Hematopoietic multipotent progenitor cell treated with erythropoietin and hydrocortisone succinate and interleukin-3 and kit ligand, for 15 days (in vitro differentiated cells): Measurements from ENCODE around the gene SALL1.

ENCODE experiments used
- DNase-seq: peaks from one replicate; pipeline ENCODE4 v3.0.0-alpha.2; 2015; ENCODE audit warnings: low spot score

SALL1 gene

DNA sequence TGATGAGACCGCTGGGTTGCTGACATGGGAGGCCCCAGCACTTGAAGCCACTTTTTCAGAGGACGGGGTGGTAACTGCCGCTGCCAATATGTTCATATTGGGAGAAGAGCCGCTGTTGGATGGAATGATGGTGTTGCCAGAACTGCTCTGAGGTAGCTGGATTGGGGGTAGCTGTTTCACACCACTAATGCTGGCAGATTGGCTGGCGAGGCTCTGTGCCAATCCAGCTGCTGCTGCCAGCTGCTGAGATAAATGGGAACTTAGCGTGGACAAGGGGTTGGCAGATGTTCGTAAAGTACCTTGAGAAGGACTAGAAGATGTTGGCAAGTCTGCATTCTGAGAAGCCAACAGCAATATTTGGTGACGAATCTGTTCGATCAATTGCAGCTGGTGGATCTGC is 10.0 kb downstream of the SALL1 start:
- DNase-seq = no peak

DNA sequence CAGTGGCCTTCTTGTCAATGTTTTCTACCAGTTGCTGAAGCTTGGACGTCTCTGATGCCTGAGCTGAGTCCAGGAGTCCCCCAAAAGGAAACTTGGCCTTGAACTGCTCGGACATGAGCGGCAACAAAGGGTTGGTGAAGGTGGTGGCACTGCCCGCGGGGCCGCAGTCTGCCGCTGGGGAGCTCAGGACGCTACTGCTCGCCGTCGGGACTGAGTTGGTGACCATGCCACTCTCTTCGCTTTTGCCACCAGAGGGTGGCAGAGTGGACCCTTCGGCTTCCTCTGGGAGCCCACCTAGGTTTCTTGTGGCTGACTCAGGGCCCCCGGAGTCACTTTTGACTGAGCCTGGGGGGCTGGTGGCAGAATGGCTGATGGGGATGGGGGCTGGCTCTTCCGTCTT is 11.0 kb downstream of the SALL1 start:
- no peak for DNase-seq

- DNase-seq = no peak
These were observed 11.5 kb downstream of the SALL1 start for GRCh38 chr16:51139568-51139967.

DNA sequence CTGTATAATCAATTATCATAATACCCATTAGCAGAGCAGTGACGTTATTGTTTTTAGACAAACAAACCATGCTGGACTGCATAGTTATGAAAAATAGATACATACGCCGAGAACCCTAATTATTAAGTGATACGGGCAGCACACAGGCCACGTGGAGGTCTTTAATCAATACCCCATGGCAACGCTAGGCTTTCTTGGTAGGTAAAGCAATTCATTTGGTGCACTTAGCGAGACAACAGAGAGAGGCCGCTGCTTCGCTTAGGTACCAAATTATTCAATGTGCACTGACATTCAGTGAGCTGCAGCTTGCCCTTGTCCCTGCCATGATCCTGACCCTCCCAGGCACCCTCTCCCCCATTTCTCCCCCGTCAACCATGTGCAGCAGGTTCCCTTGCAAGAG is 12.9 kb downstream of the SALL1 start:
- no peak for DNase-seq

GRCh38 chr16:51137097-51137496 is 14.0 kb downstream of the SALL1 start:
- DNase-seq = no peak

- DNase-seq = no peak
These were observed 16.2 kb downstream of the SALL1 start for GRCh38 chr16:51134876-51135275.

DNA sequence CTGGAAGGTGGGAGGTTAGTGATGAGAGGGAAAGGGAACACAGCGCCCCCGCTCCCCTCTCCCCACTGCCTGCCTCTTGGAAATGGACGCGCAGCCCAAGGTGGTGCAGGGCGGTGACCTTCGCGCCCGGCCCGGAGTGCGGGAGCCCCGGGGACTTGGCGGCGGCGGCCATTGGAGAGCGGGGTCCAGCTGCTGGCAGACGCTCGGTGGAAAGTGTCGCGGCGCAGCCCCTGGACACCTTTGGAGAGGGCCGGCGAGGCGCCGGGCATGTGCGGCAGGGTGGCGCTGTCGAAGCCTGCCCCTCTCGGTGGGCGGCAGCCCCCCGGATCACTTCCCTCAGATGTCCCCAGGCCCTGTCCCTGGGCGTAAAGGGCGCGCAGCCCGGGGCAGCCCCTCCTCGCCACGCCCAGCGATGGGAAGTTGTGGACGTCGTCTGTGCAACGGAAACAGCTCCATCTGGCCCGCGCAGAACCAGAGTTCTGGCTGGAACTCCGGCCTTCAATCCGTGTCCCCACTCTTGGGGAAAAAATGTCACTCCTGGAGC is 16.7 kb downstream of the SALL1 start:
- DNase-seq = no peak

GRCh38 chr16:51133688-51134087 is 17.4 kb downstream of the SALL1 start:
- DNase-seq = no peak

DNA sequence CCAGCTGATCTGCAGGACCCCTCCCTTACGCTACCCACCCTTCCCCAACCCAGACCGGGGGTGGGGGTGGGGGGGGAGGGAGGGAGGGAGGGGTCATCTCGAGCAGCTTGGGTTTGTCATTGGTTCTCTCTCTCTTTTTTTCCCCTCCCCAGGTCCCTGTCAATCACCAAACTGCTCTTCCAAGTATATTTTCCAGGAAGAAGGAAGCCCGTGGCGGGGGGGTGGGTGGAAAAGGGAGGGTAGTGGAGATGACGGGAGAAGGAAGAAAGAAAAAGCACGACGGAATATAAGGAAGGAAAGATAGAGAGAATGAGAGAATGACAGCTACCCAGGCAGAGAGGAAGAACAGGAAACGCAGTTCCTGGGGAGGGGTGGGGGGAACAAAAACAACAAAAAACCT is 17.9 kb downstream of the SALL1 start:
- DNase-seq = no peak

- no peak for DNase-seq
These were observed 18.5 kb downstream of the SALL1 start for GRCh38 chr16:51132490-51133115.

DNA sequence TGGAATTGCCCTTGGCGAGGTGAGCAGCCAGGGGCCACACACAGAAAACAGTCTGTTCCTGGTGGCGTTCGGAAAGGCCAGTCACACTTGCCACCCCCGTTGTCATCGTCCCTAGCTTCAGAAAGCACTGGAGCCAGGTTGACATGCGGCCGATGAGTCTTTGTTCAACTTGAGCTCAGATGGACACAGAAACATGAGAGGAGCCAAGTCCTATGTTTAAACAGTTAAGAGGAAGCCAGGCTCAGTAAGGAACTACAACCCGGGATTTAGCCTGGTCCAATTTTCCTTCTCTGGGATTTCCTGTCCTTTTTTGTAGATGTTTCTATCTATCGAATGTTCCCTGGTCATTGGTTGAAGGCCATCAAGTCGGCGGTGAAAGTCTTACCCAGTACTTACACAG is 19.5 kb downstream of the SALL1 start:
- no peak for DNase-seq

DNA sequence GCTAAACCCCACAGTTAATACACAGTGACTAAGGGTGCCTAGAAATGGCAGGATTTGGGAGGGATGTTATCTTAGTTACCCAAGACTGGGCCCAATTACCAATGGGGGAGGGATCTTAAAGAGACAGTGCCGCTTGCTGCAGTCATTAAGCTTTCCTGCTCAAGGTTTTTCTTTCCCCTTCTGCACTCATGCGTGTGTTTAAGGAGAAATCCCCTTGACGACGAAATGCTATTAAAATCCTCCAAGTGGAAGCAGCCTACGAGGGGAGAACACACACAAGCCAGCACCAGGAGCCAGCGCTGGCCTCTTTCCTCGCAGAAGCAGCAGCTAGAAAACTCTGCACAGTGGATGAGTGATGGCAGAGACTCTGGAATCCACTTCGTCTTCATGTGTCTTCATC is 22.0 kb downstream of the SALL1 start:
- DNase-seq = no peak

GRCh38 chr16:51125992-51126391 is 25.1 kb downstream of the SALL1 start:
- no peak for DNase-seq

DNA sequence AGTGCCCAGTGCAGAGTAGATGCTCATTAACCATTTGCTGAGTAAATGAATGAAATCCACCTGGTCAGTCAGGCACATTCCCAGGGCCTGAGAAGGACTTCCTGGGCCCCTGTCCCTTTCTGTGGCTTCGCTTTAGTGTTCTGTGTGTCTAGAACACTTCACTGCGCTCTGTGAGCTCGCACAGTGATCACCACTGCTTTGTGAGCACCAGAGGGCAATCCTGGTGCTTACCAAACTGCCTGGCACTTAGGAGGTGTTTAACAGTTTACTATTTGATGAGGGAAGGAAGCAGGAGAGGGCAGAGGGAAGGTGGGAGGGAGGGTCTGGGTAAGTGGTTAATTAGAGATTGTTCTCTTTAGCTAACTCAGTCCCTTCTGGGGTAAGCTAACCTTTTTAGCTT is 26.2 kb downstream of the SALL1 start:
- DNase-seq = no peak

GRCh38 chr16:51121850-51122249 is 29.2 kb downstream of the SALL1 start:
- no peak for DNase-seq

DNA sequence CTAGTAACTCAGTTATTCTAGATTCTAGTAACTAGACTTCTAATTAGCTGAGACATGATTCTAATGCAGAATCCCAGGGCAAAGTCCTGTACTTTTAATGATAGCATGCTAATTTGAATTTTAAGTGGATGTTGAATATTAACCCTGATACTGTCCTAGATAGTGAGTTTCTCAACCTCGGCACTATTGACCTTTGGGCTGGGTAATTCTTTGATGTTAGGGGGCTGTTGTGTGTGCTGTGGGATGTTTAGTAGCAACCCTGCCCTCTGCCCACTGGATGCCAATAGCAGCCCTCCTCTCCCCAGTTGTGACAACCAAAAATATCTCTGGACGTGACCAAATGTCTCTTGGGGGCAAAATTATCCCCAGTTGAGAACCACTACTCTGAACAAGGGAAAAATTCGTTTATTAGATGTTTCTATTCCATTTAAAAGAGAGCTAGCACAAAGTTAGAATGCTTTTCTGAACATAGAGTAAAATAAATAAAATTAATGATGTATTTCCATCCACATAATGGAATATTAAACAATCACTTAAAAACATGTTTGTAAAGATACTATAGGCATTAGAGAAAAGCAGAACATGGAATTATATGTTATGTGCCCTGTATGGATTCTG is 30.2 kb downstream of the SALL1 start:
- no peak for DNase-seq

DNA sequence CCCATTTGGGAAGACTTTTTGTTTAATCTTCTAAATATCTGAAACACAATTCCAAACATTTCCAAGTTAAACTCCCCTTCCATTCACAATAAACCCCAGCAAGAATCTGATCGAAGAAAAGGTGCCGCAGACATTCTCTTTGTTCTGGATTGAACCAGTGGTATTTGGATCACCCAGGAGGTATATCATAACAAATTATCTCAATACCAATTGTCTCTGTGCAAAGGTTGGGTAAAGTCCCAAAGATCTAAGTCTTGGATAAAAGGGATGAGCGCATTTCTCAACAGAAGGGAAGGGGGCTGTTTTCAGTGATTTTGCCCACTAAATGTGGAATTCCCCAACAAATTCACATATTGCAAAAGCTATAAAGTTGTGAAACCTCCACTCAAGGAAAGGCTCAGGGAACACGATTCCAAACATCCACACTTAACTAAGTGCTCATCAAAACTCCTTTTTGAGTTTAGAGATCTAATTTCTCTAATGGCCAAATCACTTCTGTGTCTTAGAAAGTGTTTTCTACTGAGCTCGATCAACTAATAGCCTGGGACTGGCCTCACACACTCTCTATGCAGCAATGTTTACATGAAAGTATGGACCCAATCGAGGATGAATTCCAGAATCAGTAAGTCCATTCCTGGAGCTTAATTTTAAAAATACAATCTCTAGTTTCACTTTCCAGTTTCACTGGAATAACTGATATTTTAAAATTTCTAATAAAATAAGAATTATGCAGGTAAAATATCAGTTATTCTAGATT is 30.9 kb downstream of the SALL1 start:
- no peak for DNase-seq

DNA sequence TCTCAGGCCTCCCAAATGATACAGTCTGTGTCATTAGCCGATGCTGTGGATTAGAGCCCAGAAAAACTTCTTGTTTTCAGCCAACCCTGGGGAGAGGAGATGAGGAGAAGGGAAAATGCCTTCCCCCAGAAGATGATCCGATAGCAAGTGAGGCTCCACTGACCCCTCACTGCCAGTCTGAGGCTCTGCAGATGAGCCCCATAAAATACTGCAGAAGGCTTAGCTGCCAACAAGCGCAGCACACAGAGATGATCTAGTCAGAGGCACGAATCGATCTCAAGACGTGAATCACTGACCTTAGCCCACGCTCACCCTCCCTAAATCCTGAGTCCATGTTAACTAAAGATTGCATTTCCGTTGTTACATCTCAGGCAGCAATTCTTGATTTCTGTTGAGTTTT is 31.5 kb downstream of the SALL1 start:
- DNase-seq = no peak

DNA sequence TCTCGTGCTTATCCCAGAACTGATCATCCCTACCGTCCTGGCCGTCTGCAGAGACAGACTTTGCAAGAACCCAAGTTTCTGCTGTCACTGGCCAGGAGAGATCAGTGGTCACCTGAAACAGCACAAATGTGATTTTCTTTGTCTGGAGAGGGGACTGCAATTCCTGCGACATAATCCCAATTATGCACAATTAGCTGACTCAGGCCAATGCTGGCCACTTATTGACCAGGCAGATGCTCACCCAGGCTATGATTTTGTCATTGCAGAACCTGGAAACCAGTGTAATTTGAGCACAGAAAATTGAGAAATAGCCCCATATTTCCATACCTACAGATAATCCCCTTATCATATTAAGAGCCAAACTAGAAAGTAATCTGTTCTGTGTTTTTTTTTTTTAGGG is 34.7 kb downstream of the SALL1 start:
- DNase-seq = no peak

DNA sequence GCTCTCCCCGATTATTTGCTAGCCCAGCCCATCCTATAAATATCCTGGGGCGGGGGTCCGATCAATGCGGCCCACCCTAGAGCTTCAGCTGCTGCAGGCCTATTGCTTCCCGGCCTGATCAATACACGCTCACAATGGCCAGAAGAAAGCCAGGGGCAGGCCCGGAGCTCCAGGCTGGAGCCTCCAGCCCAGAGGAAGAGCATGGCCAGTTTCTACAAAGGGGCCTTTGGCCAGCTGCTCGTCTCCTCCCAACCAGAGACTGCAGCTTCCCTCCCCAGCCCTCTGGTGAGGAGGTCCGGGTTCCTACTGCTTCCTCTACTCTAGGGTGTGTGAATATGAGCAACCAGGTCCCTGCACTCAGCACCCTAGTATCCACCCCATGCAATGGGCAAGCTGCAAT is 36.7 kb downstream of the SALL1 start:
- no peak for DNase-seq

DNA sequence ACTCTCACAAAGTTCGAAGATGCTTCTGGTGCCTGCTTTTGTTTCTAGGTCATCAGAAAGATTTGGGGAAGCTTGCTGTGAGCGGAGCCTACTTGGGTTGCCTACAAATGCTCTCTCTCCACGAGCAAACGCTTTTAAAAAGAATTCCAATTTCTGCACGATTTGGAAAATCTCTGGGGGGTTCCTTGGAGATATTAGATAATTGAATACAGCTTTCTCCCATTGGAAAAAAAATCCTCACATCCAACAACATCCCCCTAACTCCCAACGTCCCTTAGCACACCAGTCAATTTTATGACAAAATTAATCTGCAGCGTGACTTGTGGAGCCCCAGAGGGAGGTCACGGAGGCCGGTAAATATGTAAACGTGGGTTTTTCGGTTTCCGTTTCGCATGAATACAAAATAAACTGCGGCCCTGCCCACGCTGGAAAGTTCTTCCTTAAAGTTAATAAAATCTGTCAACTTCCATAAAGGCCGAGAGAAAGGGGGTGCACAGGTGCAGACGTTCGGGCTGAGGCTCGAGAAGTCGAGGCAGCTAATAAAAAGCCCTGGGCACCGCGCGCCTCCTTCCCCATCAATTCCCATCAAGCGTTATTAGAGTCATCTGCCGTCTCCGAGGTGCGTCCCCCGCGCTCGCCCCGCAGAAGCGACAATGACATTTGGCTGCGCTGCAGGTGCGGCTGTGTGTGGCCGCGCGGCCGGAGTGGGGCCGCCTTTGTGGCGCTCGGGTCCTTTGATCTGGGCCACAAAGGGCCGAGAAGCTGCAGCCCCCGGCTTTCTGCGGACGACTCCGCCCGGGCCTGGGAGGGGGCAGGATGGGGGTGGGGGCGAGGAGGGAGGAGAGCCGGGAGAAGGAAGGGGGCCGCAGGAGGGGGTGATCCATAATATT is 37.6 kb downstream of the SALL1 start:
- no peak for DNase-seq

DNA sequence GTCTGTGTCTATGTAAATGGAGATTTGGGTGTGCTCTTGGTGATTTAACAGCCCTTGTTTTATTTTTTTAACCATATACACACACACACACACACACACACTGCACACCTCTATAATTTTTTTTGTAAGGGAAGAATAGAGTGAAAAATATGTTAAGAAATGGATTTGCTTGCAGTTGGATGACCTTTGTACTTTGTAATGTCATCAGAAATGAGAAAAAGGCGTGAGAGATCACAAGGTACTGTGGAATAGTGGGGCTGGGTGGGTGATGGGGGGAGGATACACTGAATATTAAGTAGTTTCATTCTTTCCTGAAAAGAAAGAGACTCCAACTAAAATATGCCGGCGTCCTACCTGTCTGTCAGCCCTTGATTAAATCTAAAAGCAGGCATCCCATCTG is 38.7 kb downstream of the SALL1 start:
- no peak for DNase-seq
